ENCODE results near the gene SLC22A8. TPM values are rescaled to one million over a fixed set of nuclear protein-coding genes. Genes with fewer than 3 reads are reported as not detected.
"Not testable (repeated sequence)": the region's sequence is repeated elsewhere in the genome, so short reads cannot be mapped to it uniquely, and the experiment has no call there.

SLC22A8 gene, protein sequence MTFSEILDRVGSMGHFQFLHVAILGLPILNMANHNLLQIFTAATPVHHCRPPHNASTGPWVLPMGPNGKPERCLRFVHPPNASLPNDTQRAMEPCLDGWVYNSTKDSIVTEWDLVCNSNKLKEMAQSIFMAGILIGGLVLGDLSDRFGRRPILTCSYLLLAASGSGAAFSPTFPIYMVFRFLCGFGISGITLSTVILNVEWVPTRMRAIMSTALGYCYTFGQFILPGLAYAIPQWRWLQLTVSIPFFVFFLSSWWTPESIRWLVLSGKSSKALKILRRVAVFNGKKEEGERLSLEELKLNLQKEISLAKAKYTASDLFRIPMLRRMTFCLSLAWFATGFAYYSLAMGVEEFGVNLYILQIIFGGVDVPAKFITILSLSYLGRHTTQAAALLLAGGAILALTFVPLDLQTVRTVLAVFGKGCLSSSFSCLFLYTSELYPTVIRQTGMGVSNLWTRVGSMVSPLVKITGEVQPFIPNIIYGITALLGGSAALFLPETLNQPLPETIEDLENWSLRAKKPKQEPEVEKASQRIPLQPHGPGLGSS
- total RNA-seq: not detected
- long read RNA-seq: 0 reads

GRCh38 chr11:63015521-63016215, at the start of gene SLC22A8:
Gene SLC22A8 (minus strand): TSS chr11:63015841. CDS start chr11:63014958, 883 bp downstream.
- DNase-seq: no peak
- TF ChIP-seq, protein P1, sequence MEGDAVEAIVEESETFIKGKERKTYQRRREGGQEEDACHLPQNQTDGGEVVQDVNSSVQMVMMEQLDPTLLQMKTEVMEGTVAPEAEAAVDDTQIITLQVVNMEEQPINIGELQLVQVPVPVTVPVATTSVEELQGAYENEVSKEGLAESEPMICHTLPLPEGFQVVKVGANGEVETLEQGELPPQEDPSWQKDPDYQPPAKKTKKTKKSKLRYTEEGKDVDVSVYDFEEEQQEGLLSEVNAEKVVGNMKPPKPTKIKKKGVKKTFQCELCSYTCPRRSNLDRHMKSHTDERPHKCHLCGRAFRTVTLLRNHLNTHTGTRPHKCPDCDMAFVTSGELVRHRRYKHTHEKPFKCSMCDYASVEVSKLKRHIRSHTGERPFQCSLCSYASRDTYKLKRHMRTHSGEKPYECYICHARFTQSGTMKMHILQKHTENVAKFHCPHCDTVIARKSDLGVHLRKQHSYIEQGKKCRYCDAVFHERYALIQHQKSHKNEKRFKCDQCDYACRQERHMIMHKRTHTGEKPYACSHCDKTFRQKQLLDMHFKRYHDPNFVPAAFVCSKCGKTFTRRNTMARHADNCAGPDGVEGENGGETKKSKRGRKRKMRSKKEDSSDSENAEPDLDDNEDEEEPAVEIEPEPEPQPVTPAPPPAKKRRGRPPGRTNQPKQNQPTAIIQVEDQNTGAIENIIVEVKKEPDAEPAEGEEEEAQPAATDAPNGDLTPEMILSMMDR (IDR thresholded peaks at IDR 0.05): no peak
- no peak for TF ChIP-seq POLR2A (IDR thresholded peaks at IDR 0.05)
- Histone ChIP-seq H3K36me3 (no peaks in the 10 kb centered on the region), H3K4me3 (no peak within 1 kb of the TSS), H3K27ac (no peak within 1 kb of the TSS), H3K9me3 (no peaks in the 10 kb centered on the region), H3K4me1 (no peaks in the 10 kb centered on the region), H3K27me3 (no peaks in the 10 kb centered on the region)
- ATAC-seq: peak in 1 of 4 donors; percentile 12
- intact Hi-C loops (cut with DNase I): loop anchor here in 1 of 2 donors (5.0 kb wide), 1 partner anchor 108 kb away; no protein-coding TSS in a partner anchor
- WGBS (ENCODE audit: insufficient coverage, low coverage, low lambda C conversion rate, missing lambda C conversion rate): 55% methylated on average over 4 of the region's 18 CpGs

GRCh38 chr11:63046203-63046602, 30.6 kb upstream of the SLC22A8 start:
- intact Hi-C loops (cut with DNase I); H3K27ac ChIP-seq; DNase-seq; H3K27me3 ChIP-seq; H3K36me3 ChIP-seq; ATAC-seq; H3K4me1 ChIP-seq; H3K4me3 ChIP-seq; H3K9me3 ChIP-seq: not testable (repeated sequence)
- WGBS (ENCODE audit: insufficient coverage, low coverage, low lambda C conversion rate, missing lambda C conversion rate): 65% methylated on average over 1 of the region's 1 CpG

DNA sequence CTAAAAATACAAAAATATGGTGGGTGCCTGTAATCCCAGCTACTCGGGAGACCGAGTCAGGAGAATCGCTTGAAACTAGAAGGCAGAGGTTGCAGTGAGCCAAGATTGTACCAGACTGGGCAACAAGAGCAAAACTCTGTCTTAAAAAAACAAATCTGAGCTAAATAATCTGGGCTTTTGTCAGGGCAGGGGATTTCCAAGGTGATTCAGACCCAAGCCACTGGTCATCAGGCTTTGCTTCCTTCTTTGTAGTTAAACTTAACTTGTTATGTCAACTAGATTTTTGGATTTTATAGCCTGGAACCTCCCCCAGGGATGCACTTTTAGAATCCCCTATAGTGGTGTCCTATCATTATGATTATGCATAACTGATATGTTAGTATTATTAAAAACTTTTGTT, 27.0 kb upstream of the SLC22A8 start:
- Histone ChIP-seq H3K27ac (no peak overlapping the region), H3K4me3 (no peak overlapping the region), H3K27me3 (no peaks in the 10 kb centered on the region), H3K4me1 (no peaks in the 10 kb centered on the region), H3K36me3 (no peaks in the 10 kb centered on the region), H3K9me3 (no peaks in the 10 kb centered on the region)
- TF ChIP-seq POLR2A (IDR thresholded peaks at IDR 0.05): no peak
- TF ChIP-seq, protein P1 (IDR thresholded peaks at IDR 0.05): no peak
- WGBS (ENCODE audit: insufficient coverage, low coverage, low lambda C conversion rate, missing lambda C conversion rate): 93% methylated on average over 3 of the region's 3 CpGs
- no peak for DNase-seq
- ATAC-seq: no peak
- intact Hi-C loops (cut with DNase I): no loop called here

- TF ChIP-seq, protein P1 (IDR thresholded peaks at IDR 0.05): no peak
- no peak for TF ChIP-seq POLR2A (IDR thresholded peaks at IDR 0.05)
- intact Hi-C loops (cut with DNase I): no loop called here
- ATAC-seq: no peak
- Histone ChIP-seq H3K36me3 (no peaks in the 10 kb centered on the region), H3K27ac (no peak overlapping the region), H3K4me3 (no peak overlapping the region), H3K27me3 (no peaks in the 10 kb centered on the region), H3K9me3 (no peaks in the 10 kb centered on the region), H3K4me1 (no peaks in the 10 kb centered on the region)
- DNase-seq: no peak
- WGBS (ENCODE audit: insufficient coverage, low coverage, low lambda C conversion rate, missing lambda C conversion rate): 93% methylated on average over 4 of the region's 4 CpGs
Measured at GRCh38 chr11:63032457-63032856, 16.8 kb upstream of the SLC22A8 start.
